ENCODE results near the gene MVP. TPM values are rescaled to one million over a fixed set of nuclear protein-coding genes. Genes with fewer than 3 reads are reported as not detected.
"Not testable (repeated sequence)": the region's sequence is repeated elsewhere in the genome, so short reads cannot be mapped to it uniquely, and the experiment has no call there.

MVP gene
- total RNA-seq, result 177 and 179 TPM in 2 replicates

DNA sequence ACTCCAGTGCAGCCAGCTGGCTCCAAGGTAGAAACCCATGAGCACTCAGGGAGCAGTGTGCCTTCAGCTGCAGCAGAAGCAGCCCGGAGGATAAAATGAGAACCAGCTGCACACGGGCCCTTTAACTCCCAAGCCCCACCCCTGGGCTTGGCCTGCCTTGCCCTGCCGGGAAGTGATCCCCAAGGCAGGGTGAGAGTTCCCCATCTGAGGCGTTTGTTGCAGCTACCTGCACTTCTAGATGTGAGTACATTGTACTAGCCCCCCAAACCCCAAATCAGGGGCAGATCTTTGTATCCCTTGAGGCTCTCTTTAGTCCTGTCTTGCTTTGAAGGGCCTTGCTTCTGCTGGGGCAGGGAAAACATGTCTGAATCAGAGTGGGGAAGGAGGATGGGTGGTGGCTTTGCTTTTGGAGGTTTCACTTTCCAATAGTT is at the start of gene MVP:
Gene MVP (plus strand): TSS at position 192 of the 431 bp plus-strand sequence. CDS start 10,088 bp downstream, outside the sequence.
- peaks cover 71% of the 10 kb centered on the region for H3K4me1 Mint-ChIP-seq
- peaks cover 43% of the 10 kb centered on the region for H3K36me3 Mint-ChIP-seq (ENCODE audit: low read depth)
- no peaks in the 10 kb centered on the region for H3K9me3 Mint-ChIP-seq
- peak within 1 kb of the TSS; percentile 94 for H3K27ac Mint-ChIP-seq
- peak; percentile 55 for DNase-seq
- H3K27me3 Mint-ChIP-seq, result no peaks in the 10 kb centered on the region
- intact Hi-C loops (cut with micrococcal nuclease), result loop anchor here (1.0 to 2.0 kb wide), 3 partner anchors 13 to 153 kb away; partner anchors contain the start of genes CDIPT, MAZ and TAOK2
- ChIA-PET CTCF (interaction anchor here (1.4 to 4.5 kb wide), 3 partner anchors 12 to 28 kb away, joined by 3 to 24 read pairs (median 8); no protein-coding TSS in a partner anchor), POLR2A (interaction anchor here (0.6 to 8.2 kb wide), 10 partner anchors 9 to 245 kb away, joined by 3 to 147 read pairs (median 5); partner anchors contain the start of genes ALDOA, C16orf54, KIF22 and MAZ)
- TF ChIP-seq, protein P1, sequence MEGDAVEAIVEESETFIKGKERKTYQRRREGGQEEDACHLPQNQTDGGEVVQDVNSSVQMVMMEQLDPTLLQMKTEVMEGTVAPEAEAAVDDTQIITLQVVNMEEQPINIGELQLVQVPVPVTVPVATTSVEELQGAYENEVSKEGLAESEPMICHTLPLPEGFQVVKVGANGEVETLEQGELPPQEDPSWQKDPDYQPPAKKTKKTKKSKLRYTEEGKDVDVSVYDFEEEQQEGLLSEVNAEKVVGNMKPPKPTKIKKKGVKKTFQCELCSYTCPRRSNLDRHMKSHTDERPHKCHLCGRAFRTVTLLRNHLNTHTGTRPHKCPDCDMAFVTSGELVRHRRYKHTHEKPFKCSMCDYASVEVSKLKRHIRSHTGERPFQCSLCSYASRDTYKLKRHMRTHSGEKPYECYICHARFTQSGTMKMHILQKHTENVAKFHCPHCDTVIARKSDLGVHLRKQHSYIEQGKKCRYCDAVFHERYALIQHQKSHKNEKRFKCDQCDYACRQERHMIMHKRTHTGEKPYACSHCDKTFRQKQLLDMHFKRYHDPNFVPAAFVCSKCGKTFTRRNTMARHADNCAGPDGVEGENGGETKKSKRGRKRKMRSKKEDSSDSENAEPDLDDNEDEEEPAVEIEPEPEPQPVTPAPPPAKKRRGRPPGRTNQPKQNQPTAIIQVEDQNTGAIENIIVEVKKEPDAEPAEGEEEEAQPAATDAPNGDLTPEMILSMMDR (IDR thresholded peaks at IDR 0.05), result no peak
- peak within 1 kb of the TSS; percentile 95 for H3K4me3 Mint-ChIP-seq
- peak; percentile 14 for ATAC-seq (ENCODE audit: low read depth)

DNA sequence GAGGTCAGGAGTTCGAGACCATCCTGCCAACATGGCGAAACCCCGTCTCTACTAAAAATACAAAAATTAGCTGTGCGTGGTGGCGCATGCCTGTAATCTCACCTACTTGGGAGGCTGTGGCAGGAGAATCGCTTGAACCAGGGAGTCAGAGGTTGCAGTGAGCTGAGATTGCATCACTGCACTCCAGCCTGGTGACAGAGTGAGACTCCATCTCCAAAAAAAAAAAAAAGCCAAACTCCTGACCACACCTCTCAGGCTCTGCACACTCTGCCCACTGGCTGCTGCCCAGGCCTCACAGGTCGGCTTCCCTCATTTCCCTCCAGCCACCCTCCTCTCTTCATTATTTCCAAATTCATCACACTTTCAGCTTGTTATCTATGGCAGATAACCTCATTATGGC is 47.9 kb upstream of the MVP start:
- POLR2A ChIA-PET; H3K36me3 Mint-ChIP-seq (ENCODE audit: low read depth); DNase-seq; H3K27me3 Mint-ChIP-seq; H3K4me1 Mint-ChIP-seq; H3K4me3 Mint-ChIP-seq; intact Hi-C loops (cut with micrococcal nuclease); H3K27ac Mint-ChIP-seq; ATAC-seq (ENCODE audit: low read depth); H3K9me3 Mint-ChIP-seq: not testable (repeated sequence)
- CTCF ChIA-PET, result interaction anchor here (0.7 kb wide), 1 partner anchor 738 kb away, joined by 3 read pairs; no protein-coding TSS in a partner anchor

DNA sequence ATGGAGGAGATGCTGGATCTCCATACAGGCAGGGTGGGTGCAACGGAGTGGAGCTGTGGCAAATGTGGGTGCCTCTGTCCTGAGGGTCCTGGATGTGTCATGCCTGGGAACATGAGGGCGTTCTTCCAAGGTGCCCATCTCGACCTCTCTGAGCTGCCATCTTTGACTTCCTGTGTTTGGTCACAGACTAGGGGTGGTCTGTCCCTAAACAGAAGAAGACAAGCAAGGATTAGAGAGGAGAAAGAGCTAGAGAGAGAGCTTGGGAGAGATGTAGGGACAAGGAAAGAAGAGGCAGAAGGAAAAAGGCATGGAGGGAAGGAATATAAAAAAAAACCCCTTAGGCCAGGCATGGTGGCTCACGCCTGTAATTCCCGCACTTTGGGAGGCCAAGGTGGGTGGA is 45.5 kb upstream of the MVP start:
- POLR2A ChIA-PET, result no interaction called here
- DNase-seq, result no peak
- CTCF ChIA-PET, result interaction anchor here (1.1 kb wide), 1 partner anchor 15 kb away, joined by 3 read pairs; the partner anchor contains the start of gene KIF22

DNA sequence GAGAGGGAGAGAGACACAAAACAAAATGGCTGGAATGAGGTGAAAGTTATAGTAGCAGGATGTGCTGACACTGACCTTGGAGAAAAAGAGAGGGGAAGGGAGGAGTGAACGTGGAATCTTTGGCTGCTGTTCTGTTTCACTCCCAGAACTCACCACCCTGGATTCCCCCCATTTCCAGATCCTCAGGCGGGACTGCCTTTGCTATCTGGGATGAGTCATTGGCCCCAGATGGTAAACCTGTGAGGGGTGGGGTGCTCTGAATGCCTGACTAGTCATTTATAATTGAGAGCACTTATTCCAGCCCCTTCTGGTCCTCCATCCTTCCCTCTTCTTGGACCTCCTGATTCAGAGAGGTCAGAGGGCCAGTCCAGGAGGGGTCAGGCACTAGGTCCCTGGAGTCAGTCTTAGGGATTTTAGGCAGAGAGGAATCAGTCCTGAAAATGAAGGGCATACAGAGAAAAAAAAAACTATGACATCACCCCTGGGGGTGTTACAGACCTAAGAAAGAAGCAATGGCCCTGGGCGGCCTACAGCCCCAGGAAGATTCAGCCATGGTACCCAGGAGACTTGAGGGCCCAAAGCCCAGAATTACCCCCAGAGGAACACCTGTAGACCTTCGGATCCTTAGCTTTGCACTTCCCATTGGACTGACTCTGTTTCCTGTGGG is 44.4 kb upstream of the MVP start:
- H3K9me3 Mint-ChIP-seq, result no peaks in the 10 kb centered on the region
- CTCF ChIA-PET, result no interaction called here
- H3K27me3 Mint-ChIP-seq, result no peaks in the 10 kb centered on the region
- H3K4me3 Mint-ChIP-seq, result no peak overlapping the region
- POLR2A ChIA-PET, result no interaction called here
- TF ChIP-seq, protein P1 (IDR thresholded peaks at IDR 0.05), result no peak
- H3K4me1 Mint-ChIP-seq, result no peaks in the 10 kb centered on the region
- no peaks in the 10 kb centered on the region for H3K36me3 Mint-ChIP-seq (ENCODE audit: low read depth)
- H3K27ac Mint-ChIP-seq, result no peak overlapping the region
- ATAC-seq (ENCODE audit: low read depth) (no peak), DNase-seq (no peak)
- intact Hi-C loops (cut with micrococcal nuclease), result no loop called here

More for the DNA sequence above, 45.5 kb upstream of the MVP start:
- ATAC-seq (ENCODE audit: low read depth), result no peak
- H3K27ac Mint-ChIP-seq, result no peak overlapping the region
- no peaks in the 10 kb centered on the region for H3K4me1 Mint-ChIP-seq
- no peaks in the 10 kb centered on the region for H3K9me3 Mint-ChIP-seq
- TF ChIP-seq, protein P1 (IDR thresholded peaks at IDR 0.05), result no peak
- intact Hi-C loops (cut with micrococcal nuclease), result no loop called here
- no peaks in the 10 kb centered on the region for H3K27me3 Mint-ChIP-seq
- no peak overlapping the region for H3K4me3 Mint-ChIP-seq
- no peaks in the 10 kb centered on the region for H3K36me3 Mint-ChIP-seq (ENCODE audit: low read depth)

DNA sequence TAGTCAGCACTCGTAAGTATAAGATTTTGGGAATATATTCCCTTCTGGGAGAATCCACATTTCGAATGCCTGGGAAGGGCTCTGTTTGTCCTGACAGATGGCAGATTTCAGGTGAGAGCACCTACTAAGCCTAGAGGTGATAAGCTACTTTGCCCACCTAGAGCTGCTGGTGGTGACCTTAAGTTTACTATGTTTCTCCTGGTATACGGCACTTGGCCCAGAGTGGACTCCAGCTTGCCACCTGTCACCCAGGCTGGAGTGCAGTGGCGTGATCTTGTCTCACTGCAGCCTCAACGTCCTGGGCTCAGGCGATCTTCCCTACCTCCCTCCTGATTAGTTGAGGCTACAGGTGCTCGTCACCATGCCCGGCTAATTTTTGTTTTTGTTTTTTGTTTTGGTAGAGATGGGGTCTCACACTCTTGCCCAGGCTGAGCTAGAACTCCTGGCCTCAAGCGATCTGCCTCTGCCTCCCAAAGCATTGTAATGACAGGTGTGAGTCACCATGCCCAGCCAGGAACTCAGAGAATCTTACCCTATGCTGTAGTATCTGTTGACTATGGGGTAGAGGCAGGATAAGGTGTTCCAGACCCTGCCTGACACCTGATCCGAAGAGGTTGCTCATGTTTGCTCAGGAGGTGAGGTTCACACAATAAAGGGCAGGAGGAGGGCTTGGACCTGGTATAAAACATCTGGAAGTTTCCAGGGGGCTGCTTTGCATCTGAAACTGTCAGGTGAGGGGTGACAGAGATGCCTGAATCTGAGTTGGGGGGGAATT is 42.5 kb upstream of the MVP start, which contains the start of gene ZG16:
Gene ZG16 (plus strand): TSS at position 681 of the 775 bp plus-strand sequence. CDS start 1,011 bp downstream, outside the sequence.
- no peak within 1 kb of the TSS for H3K27ac Mint-ChIP-seq
- ChIA-PET POLR2A (interaction anchor here (0.9 kb wide), 1 partner anchor 32 kb away, joined by 3 read pairs; the partner anchor contains the start of gene C16orf54), CTCF (no interaction called here)
- intact Hi-C loops (cut with micrococcal nuclease), result no loop called here
- no peak for DNase-seq
- no peaks in the 10 kb centered on the region for H3K4me1 Mint-ChIP-seq
- TF ChIP-seq, protein P1 (IDR thresholded peaks at IDR 0.05), result no peak
- no peaks in the 10 kb centered on the region for H3K36me3 Mint-ChIP-seq (ENCODE audit: low read depth)
- H3K4me3 Mint-ChIP-seq, result no peak within 1 kb of the TSS
- no peaks in the 10 kb centered on the region for H3K9me3 Mint-ChIP-seq
- ATAC-seq (ENCODE audit: low read depth), result no peak
- H3K27me3 Mint-ChIP-seq, result no peaks in the 10 kb centered on the region
